ENCODE measurements around the gene PJA1. TPM values are rescaled to one million over a fixed set of nuclear protein-coding genes. Genes with fewer than 3 reads are reported as not detected.

Gene PJA1
- total RNA-seq, 1 experiment from 2014 or later, result 13.4 TPM

GRCh38 chrX:69140837-69141236, 24.4 kb downstream of the PJA1 start:
- Mint-ChIP-seq H3K27me3 (ENCODE audit: insufficient read depth, unreplicated experiment) (no peaks in the 10 kb centered on the region), H3K4me3 (ENCODE audit: unreplicated experiment) (no peak overlapping the region), H3K36me3 (ENCODE audit: insufficient read depth, unreplicated experiment) (no peaks in the 10 kb centered on the region), H3K27ac (ENCODE audit: unreplicated experiment) (no peak overlapping the region), H3K4me1 (ENCODE audit: low read depth, unreplicated experiment) (no peaks in the 10 kb centered on the region), H3K9me3 (ENCODE audit: unreplicated experiment) (no peaks in the 10 kb centered on the region)
- intact Hi-C loops (cut with micrococcal nuclease; ENCODE audit: unreplicated experiment), result no loop called here
- no peaks in the 10 kb centered on the region for H3K27me3 ChIP-seq (replicated peaks; ENCODE audit: control insufficient read depth, insufficient read depth, low read length)
- ChIA-PET POLR2A (no interaction called here), CTCF (no interaction called here)
- DNase-seq, result no peak
- H3K4me1 ChIP-seq, result no peaks in the 10 kb centered on the region
- BruUV-seq (replicated peaks), result no TSS peak
- no peak overlapping the region for H3K4me3 ChIP-seq (ENCODE audit: low read depth, low read length)
- H3K36me3 ChIP-seq (ENCODE audit: control insufficient read depth, insufficient read depth, low read length), result no peaks in the 10 kb centered on the region
- TF ChIP-seq CTCF (IDR thresholded peaks at IDR 0.05; ENCODE audit: insufficient read depth in 1 of 2, low read depth in 1 of 2, low read length in 1 of 2, severe bottlenecking in 1 of 2, unreplicated experiment in 1 of 2), result no peak
- no peaks in the 10 kb centered on the region for H3K9me3 ChIP-seq

GRCh38 chrX:69139516-69139915, 25.7 kb downstream of the PJA1 start:
- DNase-seq, result no peak
- H3K4me3 ChIP-seq (ENCODE audit: low read depth, low read length), result no peak overlapping the region
- TF ChIP-seq CTCF (IDR thresholded peaks at IDR 0.05; ENCODE audit: insufficient read depth in 1 of 2, low read depth in 1 of 2, low read length in 1 of 2, severe bottlenecking in 1 of 2, unreplicated experiment in 1 of 2), result no peak
- intact Hi-C loops (cut with micrococcal nuclease; ENCODE audit: unreplicated experiment), result no loop called here
- H3K4me3 Mint-ChIP-seq (ENCODE audit: unreplicated experiment), result no peak overlapping the region
- H3K4me1 ChIP-seq, result no peaks in the 10 kb centered on the region
- BruUV-seq (replicated peaks), result no TSS peak
- no peaks in the 10 kb centered on the region for H3K36me3 ChIP-seq (ENCODE audit: control insufficient read depth, insufficient read depth, low read length)
- CTCF ChIA-PET, result no interaction called here
- no peaks in the 10 kb centered on the region for H3K9me3 ChIP-seq
- H3K4me1 Mint-ChIP-seq (ENCODE audit: low read depth, unreplicated experiment), result no peaks in the 10 kb centered on the region
- POLR2A ChIA-PET, result no interaction called here
- no peak overlapping the region for H3K27ac Mint-ChIP-seq (ENCODE audit: unreplicated experiment)
- no peaks in the 10 kb centered on the region for H3K9me3 Mint-ChIP-seq (ENCODE audit: unreplicated experiment)
- no peaks in the 10 kb centered on the region for H3K36me3 Mint-ChIP-seq (ENCODE audit: insufficient read depth, unreplicated experiment)
- no peaks in the 10 kb centered on the region for H3K27me3 Mint-ChIP-seq (ENCODE audit: insufficient read depth, unreplicated experiment)
- no peaks in the 10 kb centered on the region for H3K27me3 ChIP-seq (replicated peaks; ENCODE audit: control insufficient read depth, insufficient read depth, low read length)

GRCh38 chrX:69138512-69138911, 26.7 kb downstream of the PJA1 start:
- Histone ChIP-seq H3K27me3 (replicated peaks; ENCODE audit: control insufficient read depth, insufficient read depth, low read length) (no peaks in the 10 kb centered on the region), H3K4me3 (ENCODE audit: low read depth, low read length) (no peak overlapping the region), H3K9me3 (no peaks in the 10 kb centered on the region), H3K4me1 (no peaks in the 10 kb centered on the region), H3K36me3 (ENCODE audit: control insufficient read depth, insufficient read depth, low read length) (no peaks in the 10 kb centered on the region)
- Mint-ChIP-seq H3K4me3 (ENCODE audit: unreplicated experiment) (no peak overlapping the region), H3K27me3 (ENCODE audit: insufficient read depth, unreplicated experiment) (no peaks in the 10 kb centered on the region), H3K4me1 (ENCODE audit: low read depth, unreplicated experiment) (peaks cover 6% of the 10 kb centered on the region), H3K27ac (ENCODE audit: unreplicated experiment) (no peak overlapping the region), H3K36me3 (ENCODE audit: insufficient read depth, unreplicated experiment) (no peaks in the 10 kb centered on the region), H3K9me3 (ENCODE audit: unreplicated experiment) (no peaks in the 10 kb centered on the region)
- intact Hi-C loops (cut with micrococcal nuclease; ENCODE audit: unreplicated experiment), result no loop called here
- no peak for DNase-seq
- BruUV-seq (replicated peaks), result no TSS peak
- CTCF ChIA-PET, result no interaction called here
- POLR2A ChIA-PET, result no interaction called here
- no peak for TF ChIP-seq CTCF (IDR thresholded peaks at IDR 0.05; ENCODE audit: insufficient read depth in 1 of 2, low read depth in 1 of 2, low read length in 1 of 2, severe bottlenecking in 1 of 2, unreplicated experiment in 1 of 2)

Measured in Caco-2 (cell line).